Osteoblast (primary cell): Measurements from ENCODE around the gene CDKAL1. TPM values are rescaled to one million over a fixed set of nuclear protein-coding genes. Genes with fewer than 3 reads are reported as not detected.

Source experiments
- DNase-seq: peaks from one replicate; pipeline ENCODE4 v3.0.0; 2011; ENCODE audit warnings: low spot score, mixed read lengths; ENCODE audit not compliant: insufficient read length; ENCODE audit errors: missing footprints
- H2AFZ ChIP-seq: 2 replicates; pipeline ENCODE4 v1.6.0; 2011; ENCODE audit warnings: mild to moderate bottlenecking, low read length
- H3K27ac ChIP-seq: 2 replicates; pipeline ENCODE4 v1.5.1; 2011; ENCODE audit warnings: mild to moderate bottlenecking, low read depth, low read length, moderate library complexity
- H3K27me3 ChIP-seq: 2 replicates; pipeline ENCODE4 v1.6.0; 2012; ENCODE audit warnings: mild to moderate bottlenecking, control low read depth, inconsistent platforms, low read length, moderate library complexity; ENCODE audit not compliant: insufficient read depth
- H3K36me3 ChIP-seq: 2 replicates; pipeline ENCODE4 v1.5.1; 2011; ENCODE audit warnings: mild to moderate bottlenecking, low read length, control low read depth, moderate library complexity; ENCODE audit not compliant: insufficient read depth
- H3K4me1 ChIP-seq: 2 replicates; pipeline ENCODE4 v1.5.1; 2011; ENCODE audit warnings: mild to moderate bottlenecking, low read length, control low read depth, moderate library complexity; ENCODE audit not compliant: insufficient read depth
- H3K4me2 ChIP-seq: 2 replicates; pipeline ENCODE4 v1.6.0; 2011; ENCODE audit warnings: mild to moderate bottlenecking, low read length; ENCODE audit not compliant: insufficient read depth
- H3K4me3 ChIP-seq: fragments of 200-600 bp; sonication (generic); 3 replicates; pipeline ENCODE4 v1.5.1; 2012; ENCODE audit warnings: mild to moderate bottlenecking, low read length, inconsistent platforms; ENCODE audit not compliant: insufficient read depth
- H3K79me2 ChIP-seq: 2 replicates; pipeline ENCODE4 v1.6.0; 2012; ENCODE audit warnings: mild to moderate bottlenecking, low read length, control low read depth, inconsistent platforms; ENCODE audit not compliant: insufficient read depth
- H3K9me3 ChIP-seq: 2 replicates; pipeline ENCODE4 v1.5.1; 2011; ENCODE audit warnings: low read depth, low read length, control low read depth
- H4K20me1 ChIP-seq: 2 replicates; pipeline ENCODE4 v1.6.0; 2012; ENCODE audit warnings: mild to moderate bottlenecking, low read length, control low read depth; ENCODE audit not compliant: insufficient read depth
- total RNA-seq: library from RNA; depleted of rRNA; stranded (reverse); fragments of >200 nt; gene quantifications from 2 replicates; pipeline ENCODE4 v1.2.3, GENCODE V29; 2012
- TF ChIP-seq, protein P1 (sequence below): IDR thresholded peaks from 2 replicates; pipeline ENCODE4 v1.5.1; 2011; ENCODE audit warnings: mild to moderate bottlenecking, low read depth, low read length, moderate library complexity; ENCODE audit errors: extremely low read depth

CDKAL1 gene
- total RNA-seq, 1 donor, result 18.5 TPM

DNA sequence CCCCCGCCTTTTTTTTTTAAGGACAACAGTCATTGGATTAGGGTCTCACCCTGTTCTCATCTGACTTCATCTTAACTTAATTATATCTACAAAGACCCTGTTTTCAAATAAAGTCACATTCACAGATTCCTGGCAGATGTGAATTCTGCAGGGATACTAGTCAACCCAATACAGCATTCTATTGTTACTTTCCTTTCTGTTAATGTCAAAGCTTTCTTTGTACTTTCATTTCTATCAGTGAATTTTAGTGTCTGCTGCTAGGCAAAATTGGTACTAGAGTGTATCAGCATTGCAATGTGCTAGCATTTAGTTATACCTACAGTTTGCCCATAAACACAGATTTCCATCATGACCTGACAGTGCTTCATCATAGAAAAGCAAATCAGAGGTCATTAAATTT, 281.9 kb downstream of the CDKAL1 start:
- no peaks in the 10 kb centered on the region for H3K79me2 ChIP-seq
- H3K27me3 ChIP-seq, result no peaks in the 10 kb centered on the region
- H3K27ac ChIP-seq, result no peak overlapping the region
- H3K36me3 ChIP-seq, result no peaks in the 10 kb centered on the region
- no peak for DNase-seq
- no peak overlapping the region for H2AFZ ChIP-seq
- no peaks in the 10 kb centered on the region for H3K9me3 ChIP-seq
- H3K4me1 ChIP-seq, result peaks cover 19% of the 10 kb centered on the region
- TF ChIP-seq, protein P1, sequence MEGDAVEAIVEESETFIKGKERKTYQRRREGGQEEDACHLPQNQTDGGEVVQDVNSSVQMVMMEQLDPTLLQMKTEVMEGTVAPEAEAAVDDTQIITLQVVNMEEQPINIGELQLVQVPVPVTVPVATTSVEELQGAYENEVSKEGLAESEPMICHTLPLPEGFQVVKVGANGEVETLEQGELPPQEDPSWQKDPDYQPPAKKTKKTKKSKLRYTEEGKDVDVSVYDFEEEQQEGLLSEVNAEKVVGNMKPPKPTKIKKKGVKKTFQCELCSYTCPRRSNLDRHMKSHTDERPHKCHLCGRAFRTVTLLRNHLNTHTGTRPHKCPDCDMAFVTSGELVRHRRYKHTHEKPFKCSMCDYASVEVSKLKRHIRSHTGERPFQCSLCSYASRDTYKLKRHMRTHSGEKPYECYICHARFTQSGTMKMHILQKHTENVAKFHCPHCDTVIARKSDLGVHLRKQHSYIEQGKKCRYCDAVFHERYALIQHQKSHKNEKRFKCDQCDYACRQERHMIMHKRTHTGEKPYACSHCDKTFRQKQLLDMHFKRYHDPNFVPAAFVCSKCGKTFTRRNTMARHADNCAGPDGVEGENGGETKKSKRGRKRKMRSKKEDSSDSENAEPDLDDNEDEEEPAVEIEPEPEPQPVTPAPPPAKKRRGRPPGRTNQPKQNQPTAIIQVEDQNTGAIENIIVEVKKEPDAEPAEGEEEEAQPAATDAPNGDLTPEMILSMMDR, result no peak
- no peaks in the 10 kb centered on the region for H4K20me1 ChIP-seq
- no peak overlapping the region for H3K4me3 ChIP-seq
- H3K4me2 ChIP-seq, result no peak overlapping the region

DNA sequence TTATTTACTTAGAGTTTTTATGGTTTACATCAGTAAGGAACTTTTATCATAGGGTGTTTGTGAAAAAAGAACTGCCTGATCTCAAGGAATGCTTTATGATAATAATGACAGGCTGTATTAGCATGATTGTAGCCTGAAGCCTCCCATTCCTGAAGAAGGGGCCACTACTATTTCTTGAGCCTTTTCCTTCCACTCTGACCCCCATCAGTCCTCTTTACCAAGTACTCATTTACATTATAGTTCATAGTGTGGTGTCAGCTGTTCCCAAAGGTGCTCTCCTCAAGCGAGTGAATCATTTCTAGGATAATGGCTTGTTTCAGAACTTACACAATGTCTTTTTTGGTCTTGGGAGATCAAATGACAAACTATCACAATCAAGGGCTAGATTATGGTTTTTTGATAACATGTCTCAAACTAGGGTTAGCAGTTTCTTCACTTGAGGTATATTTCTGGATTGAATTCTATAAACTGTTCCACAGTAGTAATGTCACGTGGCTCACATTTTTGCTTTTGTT, 283.6 kb downstream of the CDKAL1 start:
- H3K4me2 ChIP-seq, result peak overlapping the region; percentile 2
- H3K4me3 ChIP-seq, result no peak overlapping the region
- no peak for DNase-seq
- no peak overlapping the region for H2AFZ ChIP-seq
- H3K36me3 ChIP-seq, result no peaks in the 10 kb centered on the region
- no peaks in the 10 kb centered on the region for H4K20me1 ChIP-seq
- TF ChIP-seq, protein P1, result no peak
- no peak overlapping the region for H3K27ac ChIP-seq
- H3K4me1 ChIP-seq, result peaks cover 6% of the 10 kb centered on the region
- no peaks in the 10 kb centered on the region for H3K9me3 ChIP-seq
- no peaks in the 10 kb centered on the region for H3K27me3 ChIP-seq
- no peaks in the 10 kb centered on the region for H3K79me2 ChIP-seq

DNA sequence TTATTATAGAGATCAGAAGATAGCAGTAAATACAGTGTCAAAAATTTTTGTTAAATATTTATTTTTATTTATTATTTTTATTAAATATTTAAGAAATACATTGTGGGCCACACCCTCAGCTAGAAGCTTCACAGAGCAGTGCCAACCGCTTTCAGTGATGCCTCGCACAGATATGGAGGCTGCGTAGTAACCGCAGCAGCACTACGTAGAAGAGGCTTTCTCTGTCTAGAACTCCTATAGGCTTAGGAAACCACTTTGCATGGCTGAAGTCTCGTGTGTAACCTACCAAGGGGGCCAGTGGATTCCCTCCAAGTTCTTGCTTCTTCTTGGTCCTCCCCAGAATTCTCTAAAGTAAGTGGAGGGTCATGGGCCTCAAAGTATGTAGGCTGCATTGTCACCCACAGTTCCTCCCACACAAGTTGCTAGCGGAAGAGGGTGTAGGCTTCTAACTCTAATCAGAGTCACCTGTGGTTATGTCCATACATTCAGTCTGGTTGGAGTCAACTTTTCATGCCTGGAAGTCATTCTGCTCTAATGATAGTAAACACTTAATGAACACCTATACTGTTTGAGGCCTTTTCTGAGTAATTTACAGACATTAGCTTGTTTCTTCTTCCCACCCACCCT, 285.6 kb downstream of the CDKAL1 start:
- H3K79me2 ChIP-seq, result no peaks in the 10 kb centered on the region
- TF ChIP-seq, protein P1, result no peak

DNA sequence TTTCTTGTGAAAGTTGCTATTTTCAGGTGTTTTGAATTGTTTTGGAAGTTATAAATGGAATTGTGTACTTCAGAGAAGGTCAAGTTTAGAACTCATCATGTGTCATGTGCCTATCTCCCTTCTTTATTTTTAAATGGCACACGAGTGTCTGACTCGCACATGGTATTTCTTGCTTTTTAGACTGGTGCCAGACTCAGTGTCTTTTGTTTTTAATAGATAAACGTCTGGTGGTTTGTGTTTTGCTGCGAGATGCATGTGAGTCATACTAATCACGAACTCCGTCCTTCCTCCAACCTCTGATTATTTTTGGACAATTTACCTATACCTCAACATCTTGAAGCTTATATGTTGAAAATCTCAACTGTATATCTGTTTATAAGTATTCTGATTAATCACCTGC, 292.1 kb downstream of the CDKAL1 start:
- Histone ChIP-seq H3K4me2 (peak overlapping the region; percentile 21), H3K79me2 (no peaks in the 10 kb centered on the region), H3K27me3 (no peaks in the 10 kb centered on the region), H3K4me1 (peaks cover 25% of the 10 kb centered on the region), H3K27ac (peak overlapping the region; percentile 73), H3K9me3 (no peaks in the 10 kb centered on the region), H3K36me3 (no peaks in the 10 kb centered on the region), H2AFZ (no peak overlapping the region), H4K20me1 (no peaks in the 10 kb centered on the region), H3K4me3 (no peak overlapping the region)
- DNase-seq, result no peak
- TF ChIP-seq, protein P1, result no peak

More for the DNA sequence above, 285.6 kb downstream of the CDKAL1 start:
- Histone ChIP-seq H3K4me2 (no peak overlapping the region), H4K20me1 (no peaks in the 10 kb centered on the region), H3K27ac (no peak overlapping the region), H3K36me3 (no peaks in the 10 kb centered on the region), H3K4me1 (peaks cover 6% of the 10 kb centered on the region), H3K9me3 (no peaks in the 10 kb centered on the region), H2AFZ (no peak overlapping the region), H3K27me3 (no peaks in the 10 kb centered on the region), H3K4me3 (no peak overlapping the region)
- DNase-seq, result no peak
